Measurements from ENCODE around the gene PDGFD.
A peak's percentile ranks its signal among the peaks of the same experiment; 100 is the strongest.
"Not testable (repeated sequence)": the region's sequence is repeated elsewhere in the genome, so short reads cannot be mapped to it uniquely, and the experiment has no call there.

PDGFD gene

GRCh38 chr11:104053743-104054478, 110.0 kb downstream of the PDGFD start:
- DNase-seq (ENCODE audit: low read depth), result no peak

DNA sequence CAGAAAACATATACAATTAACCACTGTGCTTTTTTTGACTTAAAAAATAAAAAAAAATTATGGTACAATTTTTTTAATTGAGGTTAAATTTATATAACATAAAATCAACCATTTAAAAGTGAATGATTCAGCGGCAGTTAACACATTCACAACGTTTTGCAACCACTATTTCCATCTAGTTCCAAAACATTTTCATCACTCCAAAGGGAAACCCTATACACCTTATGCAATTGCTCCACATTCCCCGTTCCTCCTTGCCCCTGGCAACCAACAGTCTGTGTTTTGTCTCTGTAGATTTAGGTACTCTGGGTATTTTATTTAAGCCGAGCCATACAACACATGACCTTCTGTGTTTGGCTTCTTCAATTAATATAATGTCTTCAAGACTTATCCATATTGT, 112.2 kb downstream of the PDGFD start:
- DNase-seq (ENCODE audit: low read depth), result no peak

- no peak for DNase-seq (ENCODE audit: low read depth)
Measured at GRCh38 chr11:104049116-104049515, 114.8 kb downstream of the PDGFD start.

GRCh38 chr11:104046858-104047257, 117.1 kb downstream of the PDGFD start:
- not testable (repeated sequence) for DNase-seq (ENCODE audit: low read depth)

GRCh38 chr11:104046331-104046730, 117.6 kb downstream of the PDGFD start:
- no peak for DNase-seq (ENCODE audit: low read depth)

- no peak for DNase-seq (ENCODE audit: low read depth)
Measured at GRCh38 chr11:104043678-104044239, 120.2 kb downstream of the PDGFD start.

DNA sequence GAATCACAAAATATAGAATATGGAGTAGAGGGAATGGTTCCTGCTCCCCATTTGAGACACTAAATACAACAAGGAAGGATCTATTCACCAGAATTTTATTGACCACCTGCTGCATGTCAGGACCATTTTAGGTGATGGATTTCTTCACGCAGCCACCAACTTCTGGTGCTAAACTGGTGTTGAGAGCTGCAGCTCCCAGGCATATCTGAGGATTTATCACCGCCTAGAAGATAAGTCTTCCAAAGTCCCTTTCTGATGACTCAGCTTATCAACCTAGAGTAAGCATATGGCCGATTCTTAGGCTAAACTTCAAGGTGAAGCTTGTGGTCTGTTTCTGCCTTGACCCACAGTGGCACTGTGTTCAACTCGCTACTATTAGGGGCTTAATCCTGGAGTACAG, 120.8 kb downstream of the PDGFD start:
- no peak for DNase-seq (ENCODE audit: low read depth)

DNA sequence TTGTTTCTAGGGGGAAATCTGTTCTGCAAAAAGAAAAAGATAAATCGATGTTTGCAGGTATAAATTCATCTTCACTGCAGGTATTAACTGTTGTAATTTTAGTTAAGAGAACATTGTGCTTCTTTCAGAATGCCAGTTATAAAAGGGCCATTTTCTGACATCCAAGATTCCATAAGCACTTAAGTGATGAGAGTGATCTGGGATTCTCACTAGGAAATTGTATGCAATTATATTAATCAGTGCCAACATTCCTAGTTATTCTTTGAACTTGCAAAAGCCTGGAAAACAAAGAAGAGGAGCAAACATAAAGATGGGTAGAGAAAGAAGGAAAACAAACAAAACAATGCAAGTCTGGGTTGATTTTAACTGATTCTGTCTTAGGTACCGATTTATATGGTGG, 122.2 kb downstream of the PDGFD start:
- no peak for DNase-seq (ENCODE audit: low read depth)

DNA sequence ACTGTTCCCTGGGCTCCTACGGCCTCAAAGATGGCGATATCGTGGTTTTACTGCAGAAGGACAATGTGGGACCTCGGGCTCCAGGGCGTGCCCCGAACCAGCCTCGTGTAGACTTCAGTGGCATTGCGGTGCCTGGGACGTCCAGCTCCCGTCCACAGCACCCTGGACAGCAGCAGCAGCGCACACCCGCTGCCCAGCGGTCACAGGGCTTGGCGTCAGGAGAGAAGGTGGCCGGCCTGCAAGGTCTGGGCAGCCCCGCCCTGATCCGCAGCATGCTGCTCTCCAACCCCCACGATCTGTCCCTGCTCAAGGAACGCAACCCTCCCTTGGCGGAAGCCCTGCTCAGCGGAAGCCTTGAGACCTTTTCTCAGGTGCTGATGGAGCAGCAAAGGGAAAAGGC, 127.0 kb downstream of the PDGFD start:
- no peak for DNase-seq (ENCODE audit: low read depth)

DNA sequence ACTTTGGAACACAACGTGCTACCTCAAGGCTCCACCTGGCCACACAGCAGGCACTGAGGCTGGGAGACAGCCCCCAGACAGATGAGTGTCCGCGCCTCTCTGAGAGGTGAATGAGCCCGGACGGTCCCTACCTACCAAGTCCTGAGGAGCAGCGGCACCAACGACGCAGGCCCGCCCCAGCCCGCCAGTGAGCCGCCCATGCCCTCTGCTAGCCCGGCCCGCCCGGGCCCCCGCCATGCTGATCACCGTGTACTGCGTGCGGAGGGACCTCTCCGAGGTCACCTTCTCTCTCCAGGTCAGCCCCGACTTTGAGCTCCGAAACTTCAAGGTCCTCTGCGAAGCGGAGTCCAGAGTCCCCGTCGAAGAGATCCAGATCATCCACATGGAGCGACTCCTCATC, 127.4 kb downstream of the PDGFD start, which contains the start of gene DDI1:
Gene DDI1, plus strand, starts transcription at position 53 of the 400 bp plus-strand sequence. Its CDS starts 183 bp downstream, at position 236.
- DNase-seq (ENCODE audit: low read depth), result no peak

DNA sequence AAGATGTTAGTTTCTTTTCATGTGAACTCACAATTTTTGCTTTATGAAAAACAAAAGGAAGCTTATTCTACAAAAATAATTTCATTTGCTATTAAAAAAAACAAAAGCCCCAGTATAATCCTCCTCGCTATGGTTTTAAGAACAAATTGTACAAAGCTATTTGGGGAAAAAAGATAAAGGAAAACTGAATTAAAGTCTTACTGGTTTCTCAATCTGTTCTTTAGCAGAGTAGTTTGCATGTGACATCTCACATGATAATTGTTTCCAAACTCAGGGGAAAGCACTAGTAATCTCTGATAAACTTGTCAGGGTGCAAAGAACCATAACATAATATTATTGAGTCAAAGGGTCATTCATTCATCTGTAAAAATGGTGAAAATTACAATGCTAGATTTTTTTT, 130.4 kb downstream of the PDGFD start:
- no peak for DNase-seq (ENCODE audit: low read depth)

- peak; percentile 30 for DNase-seq (ENCODE audit: low read depth)
Measured at GRCh38 chr11:104033134-104033533, 130.8 kb downstream of the PDGFD start.

GRCh38 chr11:104028476-104029263, 135.3 kb downstream of the PDGFD start:
- DNase-seq (ENCODE audit: low read depth), result no peak

- no peak for DNase-seq (ENCODE audit: low read depth)
Measured at GRCh38 chr11:104024572-104024971, 139.4 kb downstream of the PDGFD start.

DNA sequence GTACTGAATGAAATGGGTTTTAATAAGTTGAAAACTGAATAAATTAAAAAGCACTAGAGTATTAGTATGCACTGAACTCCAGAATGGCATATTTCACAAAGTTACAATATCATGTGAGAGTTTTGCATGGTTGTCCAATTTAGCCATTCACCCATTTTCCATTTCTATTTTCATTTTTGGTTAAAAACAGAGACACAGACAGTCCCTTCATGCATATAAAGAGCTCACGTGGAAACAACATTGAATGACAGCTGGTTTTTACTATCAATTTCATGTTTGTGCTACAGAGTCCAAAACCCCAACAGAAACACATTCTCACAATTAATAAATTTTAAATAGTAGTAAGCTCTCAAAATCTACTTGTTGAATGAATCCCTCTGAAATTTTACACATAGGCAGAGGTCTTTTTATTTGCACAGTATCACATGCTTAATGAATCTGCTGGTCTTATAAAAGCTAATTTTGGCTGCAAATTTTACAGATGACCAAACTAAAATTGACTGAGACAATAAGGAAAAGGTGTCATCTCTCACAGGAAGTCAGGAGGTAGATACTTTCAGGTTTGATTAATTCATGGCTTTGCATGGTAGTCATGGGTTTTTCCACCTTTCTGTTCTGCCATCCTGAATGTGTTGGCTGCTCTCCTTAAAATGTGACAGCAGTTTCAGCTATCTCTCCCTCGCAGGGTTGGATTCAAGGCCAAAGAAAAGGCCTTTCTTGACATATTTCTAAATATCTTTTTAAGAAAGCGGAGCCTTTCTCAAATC, 148.1 kb downstream of the PDGFD start:
- DNase-seq (ENCODE audit: low read depth), result no peak

- no peak for DNase-seq (ENCODE audit: low read depth)
Measured at GRCh38 chr11:104011044-104011443, 152.9 kb downstream of the PDGFD start.

DNA sequence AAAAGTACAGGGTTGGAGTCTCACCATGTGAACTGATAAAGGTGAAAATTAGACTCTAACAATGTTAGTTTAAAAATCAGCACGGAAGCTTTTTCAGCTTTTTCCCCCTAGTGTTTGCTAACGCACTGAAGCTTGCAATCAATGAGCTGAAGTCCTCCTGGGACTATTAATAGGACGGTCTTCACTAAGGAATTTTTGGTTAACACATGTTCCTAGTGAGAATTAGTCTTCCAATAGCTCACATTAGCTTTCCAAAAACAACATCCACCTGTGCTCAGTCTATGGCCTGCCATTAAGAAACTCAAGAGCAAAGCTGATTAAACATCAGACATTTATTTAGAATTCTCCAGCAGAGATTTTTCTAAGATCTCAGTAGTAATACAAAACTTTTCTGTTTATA, 154.2 kb downstream of the PDGFD start:
- no peak for DNase-seq (ENCODE audit: low read depth)

DNA sequence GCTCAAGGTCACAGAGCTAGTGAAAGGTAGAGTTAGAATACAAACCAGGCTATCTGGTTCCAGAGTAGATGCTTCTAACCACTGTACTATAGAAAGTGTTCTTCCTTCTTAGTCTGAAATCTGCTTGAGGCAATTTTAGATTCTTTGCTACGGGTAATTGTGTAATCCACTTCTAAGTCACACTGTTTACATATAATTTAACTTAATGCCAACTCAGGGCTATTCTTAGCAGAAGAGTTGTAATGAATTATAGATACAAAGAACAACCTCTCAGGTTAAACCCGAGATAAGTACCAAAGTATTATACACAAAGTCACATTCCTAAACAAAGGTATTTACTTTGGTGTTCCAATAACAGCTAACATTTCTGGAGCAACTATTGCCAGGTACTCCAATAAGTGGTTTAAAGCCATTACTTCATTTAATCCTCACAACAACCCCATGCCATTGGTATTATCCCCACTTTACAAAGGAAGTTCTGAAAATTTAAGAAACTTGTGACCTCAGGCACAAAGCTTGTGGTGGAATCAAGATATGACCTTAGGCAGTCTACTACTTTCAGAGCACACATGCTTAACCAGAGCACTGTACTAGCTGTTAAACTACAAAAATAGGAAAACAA, 158.6 kb downstream of the PDGFD start:
- DNase-seq (ENCODE audit: low read depth), result no peak

- DNase-seq (ENCODE audit: low read depth), result no peak
Measured at GRCh38 chr11:104003491-104003890, 160.5 kb downstream of the PDGFD start.

DNA sequence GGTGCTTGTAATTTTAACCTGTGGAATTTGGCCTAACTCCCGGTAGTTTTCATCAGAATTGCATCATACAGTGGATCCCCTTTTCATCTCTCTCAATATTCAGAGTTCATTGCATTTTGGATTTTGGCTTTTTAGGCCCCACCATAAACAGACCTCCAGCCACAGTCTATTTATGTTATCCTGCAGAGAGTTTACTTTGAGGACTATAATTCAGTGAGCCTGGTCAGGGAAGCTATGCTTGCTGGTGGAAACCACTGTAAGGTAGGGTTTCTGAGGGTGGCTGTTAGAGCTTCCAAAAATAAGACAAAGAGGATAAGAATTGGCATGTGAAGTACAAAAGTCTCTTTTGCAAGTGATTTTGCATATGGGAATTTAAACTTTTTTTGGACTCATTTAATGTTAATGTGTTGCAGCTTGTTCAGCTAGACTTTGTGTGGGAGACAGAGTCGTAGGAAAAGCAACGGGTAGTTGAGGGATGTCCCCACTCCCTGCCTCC, 162.3 kb downstream of the PDGFD start:
- DNase-seq (ENCODE audit: low read depth), result no peak

- no peak for DNase-seq (ENCODE audit: low read depth)
Measured at GRCh38 chr11:104000798-104001197, 163.1 kb downstream of the PDGFD start.

Measured in GM04504 (cell line).